ENCODE data around the gene CA11. TPM values are rescaled to one million over a fixed set of nuclear protein-coding genes. Genes with fewer than 3 reads are reported as not detected.

The CA11 gene
- total and polyA plus RNA-seq, 9 of the 15 experiments (the other 6 are each of a cell fraction or from before 2014, with no cell fraction given): 2.9 to 19.9 (median 8.3) TPM

GRCh38 chr19:48637449-48637947 lies 8.5 kb downstream of the CA11 start (continued):
- TF ChIP-seq AFF1 (IDR thresholded peaks at IDR 0.05; ENCODE audit: low read depth in 1 of 2, partially characterized antibody in 2 of 2): peak in 1 of 2 experiments; percentile 54
- TF ChIP-seq ATF3 (IDR thresholded peaks at IDR 0.05): no peak
- 0 out of 2 replicates have a peak, but pooled peaks have one; percentile 67 for TF ChIP-seq ATF3 (CRISPR knock-in tag; conservative IDR thresholded peaks at IDR 0.05)
- TF ChIP-seq ARID2 (IDR thresholded peaks at IDR 0.05): no peak
- no peak for TF ChIP-seq MCM5 (IDR thresholded peaks at IDR 0.05; ENCODE audit: low read depth)
- no peak for TF ChIP-seq NFE2 (IDR thresholded peaks at IDR 0.05; ENCODE audit: low read depth)
- TF ChIP-seq ETS1 (conservative IDR thresholded peaks at IDR 0.05; ENCODE audit: control insufficient read depth, low read depth, low read length): no peak
- TF ChIP-seq MTA3 (IDR thresholded peaks at IDR 0.05; ENCODE audit: borderline replicate concordance): peak; percentile 48; the same call in 1 of the 2 replicates
- TF ChIP-seq CTBP1 (IDR thresholded peaks at IDR 0.05; ENCODE audit: borderline replicate concordance): peak; percentile 56
- no peak for TF ChIP-seq ZNF780A (CRISPR knock-in tag; IDR thresholded peaks at IDR 0.05)
- no peak for TF ChIP-seq FOXA1 (IDR thresholded peaks at IDR 0.05; ENCODE audit: borderline replicate concordance)
- peak in 1 of 2 experiments; percentile 54; a peak in 1 of 4 replicates for TF ChIP-seq NONO (IDR thresholded peaks at IDR 0.05; ENCODE audit: low read depth in 2 of 2, low read length in 1 of 2)
- no peak for TF ChIP-seq MAFK (IDR thresholded peaks at IDR 0.05; ENCODE audit: low read length)
- TF ChIP-seq SREBF1 (IDR thresholded peaks at IDR 0.05; ENCODE audit: borderline replicate concordance, low read depth, low read length): no peak
- peak; percentile 62 for TF ChIP-seq RB1 (IDR thresholded peaks at IDR 0.05; ENCODE audit: low read depth)
- no peak for TF ChIP-seq PHF21A (IDR thresholded peaks at IDR 0.05; ENCODE audit: borderline replicate concordance, low read depth)
- TF ChIP-seq ELK3 (CRISPR knock-in tag; IDR thresholded peaks at IDR 0.05): no peak
- no peak for TF ChIP-seq MYBL2 (IDR thresholded peaks at IDR 0.05; ENCODE audit: low read depth)
- TF ChIP-seq MYBL2 (CRISPR knock-in tag; IDR thresholded peaks at IDR 0.05; ENCODE audit: borderline replicate concordance): no peak
- TF ChIP-seq TCF3 (CRISPR knock-in tag; IDR thresholded peaks at IDR 0.05): no peak
- TF ChIP-seq TAF7 (tag; IDR thresholded peaks at IDR 0.05): no peak
- no peak for TF ChIP-seq XRCC3 (IDR thresholded peaks at IDR 0.05)
- peak in 1 of 2 experiments; percentile 29; a peak in 1 of 4 replicates for TF ChIP-seq KDM4B (IDR thresholded peaks at IDR 0.05; ENCODE audit: borderline replicate concordance in 2 of 2, low read depth in 1 of 2)

All from K562 (cell line).